ENCODE measurements around the gene NOS1. TPM values are rescaled to one million over a fixed set of nuclear protein-coding genes. Genes with fewer than 3 reads are reported as not detected.

Gene NOS1
- total RNA-seq, 4 donors from 2014 or later: 0.79 to 1.6 (median 0.96) TPM; not detected in 1

DNA sequence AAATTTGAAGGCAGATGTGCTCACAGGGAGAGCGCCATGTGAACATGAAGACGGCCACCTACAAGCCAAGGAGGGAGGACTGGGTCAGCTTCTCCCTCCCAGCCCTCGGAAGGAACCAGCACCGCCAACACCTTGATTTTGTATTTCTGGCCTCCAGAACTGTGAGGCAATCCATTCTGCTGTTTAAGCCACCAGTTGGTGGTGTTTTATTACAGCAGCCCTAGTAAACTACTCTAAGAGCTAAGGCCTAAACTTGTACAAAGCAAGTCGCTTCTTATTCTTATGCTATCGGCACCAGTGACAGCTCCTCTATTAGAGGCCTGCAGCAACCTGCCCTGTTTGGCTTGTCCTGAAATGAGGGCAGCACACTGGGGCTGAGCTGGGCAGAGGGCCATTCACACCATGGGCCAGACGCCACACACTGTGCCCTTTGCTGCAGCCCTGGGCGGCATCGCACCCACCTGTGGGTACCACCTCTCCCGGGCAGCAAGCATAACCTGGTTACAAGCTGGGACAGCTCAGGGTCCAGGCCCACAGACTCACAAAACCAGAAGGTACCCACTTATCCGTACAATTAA, 62.7 kb downstream of the NOS1 start:
- Histone ChIP-seq H3K9me3 (no peaks in the 10 kb centered on the region), H3K4me3 (no peak overlapping the region), H3K4me1 (no peaks in the 10 kb centered on the region), H3K36me3 (no peaks in the 10 kb centered on the region), H3K27ac (no peak overlapping the region), H3K27me3 (peaks cover 10% of the 10 kb centered on the region)
- DNase-seq: no peak
- in situ Hi-C loops (cut with MboI; ENCODE audit: low pct_ligation_motif_present in 1 of 4, low pct_unique_long_range_greater_than_20kb in 1 of 4, low sequenced_read_pairs in 3 of 4): no loop called here
- intact Hi-C loops (cut with DNase I; ENCODE audit: low total_unique reads): no loop called here
- 93 to 100% methylated on average over 1 to 11 of the region's 11 CpGs for WGBS, 2 donors (ENCODE audit: low coverage in 1 of 2)
- TF ChIP-seq POLR2AphosphoS5 (IDR thresholded peaks at IDR 0.05) (no peak), EP300 (IDR thresholded peaks at IDR 0.05; ENCODE audit: low read depth) (no peak), POLR2A (IDR thresholded peaks at IDR 0.05) (no peak)
- TF ChIP-seq, protein P1, sequence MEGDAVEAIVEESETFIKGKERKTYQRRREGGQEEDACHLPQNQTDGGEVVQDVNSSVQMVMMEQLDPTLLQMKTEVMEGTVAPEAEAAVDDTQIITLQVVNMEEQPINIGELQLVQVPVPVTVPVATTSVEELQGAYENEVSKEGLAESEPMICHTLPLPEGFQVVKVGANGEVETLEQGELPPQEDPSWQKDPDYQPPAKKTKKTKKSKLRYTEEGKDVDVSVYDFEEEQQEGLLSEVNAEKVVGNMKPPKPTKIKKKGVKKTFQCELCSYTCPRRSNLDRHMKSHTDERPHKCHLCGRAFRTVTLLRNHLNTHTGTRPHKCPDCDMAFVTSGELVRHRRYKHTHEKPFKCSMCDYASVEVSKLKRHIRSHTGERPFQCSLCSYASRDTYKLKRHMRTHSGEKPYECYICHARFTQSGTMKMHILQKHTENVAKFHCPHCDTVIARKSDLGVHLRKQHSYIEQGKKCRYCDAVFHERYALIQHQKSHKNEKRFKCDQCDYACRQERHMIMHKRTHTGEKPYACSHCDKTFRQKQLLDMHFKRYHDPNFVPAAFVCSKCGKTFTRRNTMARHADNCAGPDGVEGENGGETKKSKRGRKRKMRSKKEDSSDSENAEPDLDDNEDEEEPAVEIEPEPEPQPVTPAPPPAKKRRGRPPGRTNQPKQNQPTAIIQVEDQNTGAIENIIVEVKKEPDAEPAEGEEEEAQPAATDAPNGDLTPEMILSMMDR (IDR thresholded peaks at IDR 0.05): no peak

DNA sequence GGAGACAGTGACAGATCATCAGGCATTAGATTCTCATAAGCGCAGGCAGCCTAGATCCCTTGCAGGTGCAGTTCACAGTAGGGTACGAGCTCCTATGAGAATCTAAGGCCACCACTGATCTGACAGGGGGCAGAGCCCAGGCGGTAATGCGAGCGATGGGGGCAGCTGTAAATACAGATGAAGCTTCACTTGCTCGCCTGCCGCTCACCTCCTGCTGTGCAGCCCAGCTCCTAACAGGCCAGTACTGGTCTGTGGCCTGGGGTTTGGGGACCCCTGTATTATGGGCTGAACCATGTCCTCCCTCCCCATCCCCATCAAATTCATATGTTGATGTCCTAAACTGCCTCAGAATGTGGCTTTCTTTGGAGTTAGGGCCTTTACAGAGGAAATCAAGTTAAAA, 63.2 kb downstream of the NOS1 start:
- Histone ChIP-seq H3K4me3 (no peak overlapping the region), H3K36me3 (no peaks in the 10 kb centered on the region), H3K27me3 (peaks cover 10% of the 10 kb centered on the region), H3K9me3 (no peaks in the 10 kb centered on the region), H3K4me1 (no peaks in the 10 kb centered on the region), H3K27ac (no peak overlapping the region)
- WGBS, 2 donors (ENCODE audit: low coverage in 1 of 2): 88% methylated on average over 7 of the region's 7 CpGs; no CpG with 5 or more reads in 1 of the 2 donors
- no peak for TF ChIP-seq POLR2AphosphoS5 (IDR thresholded peaks at IDR 0.05)
- TF ChIP-seq, protein P1 (IDR thresholded peaks at IDR 0.05): no peak
- TF ChIP-seq EP300 (IDR thresholded peaks at IDR 0.05; ENCODE audit: low read depth): no peak
- no peak for TF ChIP-seq POLR2A (IDR thresholded peaks at IDR 0.05)
- intact Hi-C loops (cut with DNase I; ENCODE audit: low total_unique reads): no loop called here
- no peak for DNase-seq
- in situ Hi-C loops (cut with MboI; ENCODE audit: low pct_ligation_motif_present in 1 of 4, low pct_unique_long_range_greater_than_20kb in 1 of 4, low sequenced_read_pairs in 3 of 4): no loop called here

DNA sequence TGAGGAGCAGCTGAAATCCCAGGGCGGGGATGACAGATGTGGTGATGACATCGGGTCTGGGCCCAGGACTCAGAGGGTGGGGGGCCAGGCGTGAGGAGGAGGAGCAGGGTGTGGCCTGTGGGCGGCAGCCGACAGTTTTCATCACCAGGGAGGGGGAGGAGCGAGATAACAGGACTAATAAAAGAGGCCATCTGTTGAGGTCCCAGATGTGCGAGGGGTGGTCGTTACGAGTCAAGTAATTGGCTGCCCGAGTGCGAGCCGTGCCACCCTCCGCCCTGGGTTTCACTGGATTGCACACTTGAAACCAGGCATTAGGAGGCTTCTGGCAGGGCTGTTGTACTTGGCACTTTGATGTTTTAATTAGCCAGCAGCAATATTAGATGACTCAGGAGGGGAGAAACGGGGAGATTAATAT, 67.2 kb downstream of the NOS1 start:
- no peak overlapping the region for H3K27ac ChIP-seq
- H3K36me3 ChIP-seq: no peaks in the 10 kb centered on the region
- H3K27me3 ChIP-seq: peaks cover 10% of the 10 kb centered on the region
- intact Hi-C loops (cut with DNase I; ENCODE audit: low total_unique reads) (no loop called here), in situ Hi-C loops (cut with MboI; ENCODE audit: low pct_ligation_motif_present in 1 of 4, low pct_unique_long_range_greater_than_20kb in 1 of 4, low sequenced_read_pairs in 3 of 4) (no loop called here)
- TF ChIP-seq POLR2AphosphoS5 (IDR thresholded peaks at IDR 0.05): no peak
- no peak for TF ChIP-seq POLR2A (IDR thresholded peaks at IDR 0.05)
- TF ChIP-seq, protein P1 (IDR thresholded peaks at IDR 0.05): no peak
- WGBS, 2 donors (ENCODE audit: low coverage in 1 of 2): 18 to 27% methylated on average over 3 to 14 of the region's 14 CpGs
- no peaks in the 10 kb centered on the region for H3K4me1 ChIP-seq
- no peak for DNase-seq
- no peaks in the 10 kb centered on the region for H3K9me3 ChIP-seq
- no peak overlapping the region for H3K4me3 ChIP-seq

DNA sequence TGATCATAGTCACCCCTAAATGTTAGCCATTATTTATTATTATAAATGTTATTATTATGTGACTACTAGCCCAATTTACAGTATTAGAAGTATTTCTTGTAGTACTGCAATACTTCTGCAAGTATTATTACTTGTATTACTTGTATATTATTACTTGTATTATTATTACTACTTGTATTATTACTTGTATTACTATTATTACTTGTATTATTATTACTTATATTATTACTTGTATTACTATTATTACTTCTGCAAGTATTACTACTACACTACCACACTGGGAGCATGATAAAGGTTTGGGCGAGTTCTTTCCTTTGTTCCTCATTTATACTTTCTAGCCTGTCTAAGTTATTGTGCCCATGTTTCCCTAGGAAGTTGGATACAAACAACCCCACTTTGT, 67.9 kb downstream of the NOS1 start:
- Histone ChIP-seq H3K27ac (no peak overlapping the region), H3K27me3 (peaks cover 10% of the 10 kb centered on the region), H3K9me3 (no peaks in the 10 kb centered on the region), H3K36me3 (no peaks in the 10 kb centered on the region), H3K4me3 (no peak overlapping the region), H3K4me1 (no peaks in the 10 kb centered on the region)
- no peak for TF ChIP-seq POLR2AphosphoS5 (IDR thresholded peaks at IDR 0.05)
- no peak for TF ChIP-seq EP300 (IDR thresholded peaks at IDR 0.05; ENCODE audit: low read depth)
- TF ChIP-seq, protein P1 (IDR thresholded peaks at IDR 0.05): no peak
- TF ChIP-seq POLR2A (IDR thresholded peaks at IDR 0.05): no peak
- in situ Hi-C loops (cut with MboI; ENCODE audit: low pct_ligation_motif_present in 1 of 4, low pct_unique_long_range_greater_than_20kb in 1 of 4, low sequenced_read_pairs in 3 of 4) (no loop called here), intact Hi-C loops (cut with DNase I; ENCODE audit: low total_unique reads) (no loop called here)
- DNase-seq: no peak
- WGBS, 2 donors (ENCODE audit: low coverage in 1 of 2): 42 to 62% methylated on average over 1 of the region's 1 CpG

All from transverse colon (tissue), 4 donors.